ENCODE results near the gene CTAGE4. TPM values are rescaled to one million over a fixed set of nuclear protein-coding genes. Genes with fewer than 3 reads are reported as not detected.
"Not testable (repeated sequence)": the region's sequence is repeated elsewhere in the genome, so short reads cannot be mapped to it uniquely, and the experiment has no call there.

The CTAGE4 gene
- total RNA-seq, 2 experiments from 2014 or later = 0.87 to 1.6 TPM

DNA sequence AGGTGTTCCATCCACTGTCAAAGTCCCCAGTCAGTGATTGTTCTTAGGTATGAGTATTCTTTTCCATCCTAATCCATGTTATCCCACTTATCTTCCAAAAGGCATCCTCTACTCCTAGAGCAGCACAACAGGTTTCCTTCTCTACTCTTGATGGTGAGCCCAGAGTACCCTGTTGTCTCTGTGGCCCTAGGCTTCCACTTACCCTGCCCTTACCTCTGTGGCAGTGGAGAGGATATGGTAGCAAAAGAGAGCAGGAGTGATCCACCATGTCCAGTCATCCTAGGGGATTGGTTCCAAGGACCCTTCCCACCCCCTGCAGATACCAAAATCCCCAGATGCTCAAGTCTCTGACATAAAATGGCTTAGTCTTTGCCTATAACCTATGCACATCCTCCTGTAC lies 33.9 kb downstream of the CTAGE4 start:
- not testable (repeated sequence) for H3K27me3 Mint-ChIP-seq, ATAC-seq

DNA sequence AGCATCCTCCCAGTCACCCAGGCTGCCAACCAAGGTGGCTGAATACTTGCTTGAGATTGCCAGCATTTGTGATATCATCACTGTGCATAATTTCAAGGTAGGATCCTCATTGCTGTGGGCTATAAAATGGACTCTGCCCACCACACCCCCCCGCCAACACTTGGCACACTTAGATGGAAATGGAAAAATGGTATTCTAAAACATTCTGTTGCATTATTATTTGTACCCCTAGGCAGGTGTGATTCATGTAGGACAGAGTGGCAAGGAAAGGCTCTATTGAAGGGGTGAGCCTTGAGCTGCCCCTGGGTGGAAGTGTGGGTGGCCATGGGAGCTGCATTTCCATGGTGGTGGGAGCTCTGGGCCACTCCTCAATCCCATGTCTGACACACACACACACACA lies 35.3 kb downstream of the CTAGE4 start:
- POLR2A ChIA-PET; H3K4me1 Mint-ChIP-seq (ENCODE audit: low read depth); H3K27me3 Mint-ChIP-seq; ATAC-seq; H3K27ac Mint-ChIP-seq; H3K4me3 Mint-ChIP-seq; H3K9me3 Mint-ChIP-seq; DNase-seq; intact Hi-C loops (cut with micrococcal nuclease); H3K36me3 Mint-ChIP-seq (ENCODE audit: low read depth); CTCF ChIA-PET: not testable (repeated sequence)

More for the DNA sequence above, 33.9 kb downstream of the CTAGE4 start:
- intact Hi-C loops (cut with micrococcal nuclease); DNase-seq; CTCF ChIA-PET; H3K36me3 Mint-ChIP-seq (ENCODE audit: low read depth); H3K27ac Mint-ChIP-seq; POLR2A ChIA-PET; H3K4me1 Mint-ChIP-seq (ENCODE audit: low read depth); H3K9me3 Mint-ChIP-seq; H3K4me3 Mint-ChIP-seq: not testable (repeated sequence)

DNA sequence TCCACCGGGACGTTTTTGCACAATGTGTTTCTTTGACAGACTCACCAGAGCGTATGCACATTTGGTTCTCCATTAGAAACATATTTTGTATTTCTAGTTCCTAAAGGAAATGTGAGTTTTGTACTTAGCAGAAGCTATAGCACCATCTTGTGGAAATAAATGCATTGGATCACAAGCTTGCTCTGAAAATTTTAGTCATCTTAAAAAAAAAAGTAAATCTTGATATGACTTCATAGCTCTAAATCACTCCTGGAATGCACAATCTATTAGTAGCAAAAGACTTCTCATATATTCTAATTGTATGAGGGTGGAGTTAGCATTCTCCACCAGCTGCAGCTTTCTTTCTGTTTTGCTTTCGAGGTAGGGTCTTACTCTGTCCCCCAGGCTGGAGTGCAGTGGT lies 35.9 kb downstream of the CTAGE4 start:
- POLR2A ChIA-PET; H3K27ac Mint-ChIP-seq; DNase-seq; intact Hi-C loops (cut with micrococcal nuclease); H3K9me3 Mint-ChIP-seq; H3K27me3 Mint-ChIP-seq; H3K4me3 Mint-ChIP-seq; H3K36me3 Mint-ChIP-seq (ENCODE audit: low read depth); H3K4me1 Mint-ChIP-seq (ENCODE audit: low read depth); CTCF ChIA-PET: not testable (repeated sequence)
- peak; percentile 68 for ATAC-seq

DNA sequence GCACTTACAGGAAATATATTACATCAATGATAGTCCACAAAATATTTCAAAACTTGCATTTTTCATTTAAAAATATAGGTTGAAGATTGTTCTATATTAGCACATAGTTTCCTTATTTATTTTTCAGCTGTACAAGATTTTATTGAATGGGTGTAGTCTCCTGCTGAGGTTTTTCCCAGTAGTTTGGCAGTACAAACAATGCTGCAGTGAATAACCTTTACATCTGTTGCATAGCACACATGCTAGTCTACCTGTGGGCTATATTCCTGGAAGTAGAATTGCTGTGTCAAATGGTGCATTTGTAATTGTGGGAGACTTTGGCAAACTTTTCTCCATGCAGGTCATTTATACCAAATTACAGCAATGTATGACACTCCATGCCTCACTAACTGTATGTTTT lies 37.3 kb downstream of the CTAGE4 start:
- ATAC-seq; intact Hi-C loops (cut with micrococcal nuclease); CTCF ChIA-PET; H3K9me3 Mint-ChIP-seq; H3K27ac Mint-ChIP-seq; H3K4me1 Mint-ChIP-seq (ENCODE audit: low read depth); H3K27me3 Mint-ChIP-seq; POLR2A ChIA-PET; H3K36me3 Mint-ChIP-seq (ENCODE audit: low read depth); DNase-seq; H3K4me3 Mint-ChIP-seq: not testable (repeated sequence)

DNA sequence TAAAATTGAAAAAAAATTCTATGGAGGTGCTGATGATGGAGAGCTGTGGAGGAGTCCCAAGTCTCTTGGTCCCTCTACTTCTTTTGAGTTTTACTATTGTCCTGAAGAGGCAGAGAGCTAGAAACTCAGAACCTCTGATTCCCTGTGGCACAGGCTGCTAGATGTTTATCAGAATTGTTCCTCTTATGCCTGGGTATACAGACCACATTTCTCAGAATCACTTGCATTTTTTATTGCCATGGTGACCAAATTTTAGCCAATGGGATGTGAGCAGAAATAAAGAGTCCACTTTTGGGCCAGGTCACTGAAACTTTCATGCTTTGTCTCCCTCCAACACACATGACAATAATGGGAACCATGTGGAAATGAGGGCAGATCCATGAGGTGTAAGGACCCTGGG lies 40.4 kb downstream of the CTAGE4 start:
- ATAC-seq; H3K27me3 Mint-ChIP-seq; POLR2A ChIA-PET; H3K36me3 Mint-ChIP-seq (ENCODE audit: low read depth); H3K4me1 Mint-ChIP-seq (ENCODE audit: low read depth); CTCF ChIA-PET; H3K4me3 Mint-ChIP-seq; H3K9me3 Mint-ChIP-seq; DNase-seq; H3K27ac Mint-ChIP-seq; intact Hi-C loops (cut with micrococcal nuclease): not testable (repeated sequence)

DNA sequence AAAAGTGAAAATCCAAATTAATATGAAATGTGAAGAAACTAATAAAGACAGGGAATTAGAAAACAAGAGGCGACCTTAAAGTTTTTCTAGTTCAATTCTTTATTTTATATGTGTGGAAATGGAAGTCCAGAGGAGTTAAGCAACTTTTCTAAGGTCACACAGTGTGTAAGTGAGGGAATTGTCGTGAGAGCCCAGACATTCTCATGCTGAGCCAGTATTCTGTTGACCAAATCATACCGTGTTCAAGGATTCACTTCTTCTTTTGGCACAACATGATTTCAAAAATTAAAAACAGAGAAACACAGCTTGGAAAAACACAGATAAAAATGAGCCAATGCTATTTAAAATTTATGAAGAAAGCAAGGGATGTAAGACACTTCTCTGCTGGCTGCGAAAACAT lies 43.6 kb downstream of the CTAGE4 start:
- POLR2A ChIA-PET; intact Hi-C loops (cut with micrococcal nuclease); H3K4me1 Mint-ChIP-seq (ENCODE audit: low read depth); DNase-seq; H3K36me3 Mint-ChIP-seq (ENCODE audit: low read depth); H3K27me3 Mint-ChIP-seq; CTCF ChIA-PET; H3K9me3 Mint-ChIP-seq; ATAC-seq; H3K27ac Mint-ChIP-seq; H3K4me3 Mint-ChIP-seq: not testable (repeated sequence)

DNA sequence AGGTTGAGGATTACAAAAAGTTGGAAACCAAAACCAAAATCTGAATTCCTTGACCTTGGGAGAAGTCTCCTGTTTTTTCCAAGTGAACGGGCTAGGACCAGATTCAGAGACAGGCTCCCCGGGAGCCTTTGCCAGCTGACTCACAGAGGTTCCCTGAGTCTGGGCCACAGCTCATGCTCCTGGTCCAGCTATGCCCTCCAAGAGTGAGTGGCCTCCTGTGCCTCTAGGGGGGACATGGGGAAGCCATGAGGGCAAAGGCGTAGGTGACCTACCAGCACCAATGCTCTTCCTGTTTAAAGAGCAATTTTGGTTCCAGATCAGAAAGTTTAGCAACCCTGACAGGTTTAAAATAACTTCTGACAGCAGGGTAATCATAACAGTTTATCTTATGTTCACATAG lies 45.5 kb downstream of the CTAGE4 start:
- H3K4me3 Mint-ChIP-seq; CTCF ChIA-PET; H3K27me3 Mint-ChIP-seq; H3K9me3 Mint-ChIP-seq; ATAC-seq; H3K27ac Mint-ChIP-seq; H3K36me3 Mint-ChIP-seq (ENCODE audit: low read depth); POLR2A ChIA-PET; intact Hi-C loops (cut with micrococcal nuclease); DNase-seq; H3K4me1 Mint-ChIP-seq (ENCODE audit: low read depth): not testable (repeated sequence)

DNA sequence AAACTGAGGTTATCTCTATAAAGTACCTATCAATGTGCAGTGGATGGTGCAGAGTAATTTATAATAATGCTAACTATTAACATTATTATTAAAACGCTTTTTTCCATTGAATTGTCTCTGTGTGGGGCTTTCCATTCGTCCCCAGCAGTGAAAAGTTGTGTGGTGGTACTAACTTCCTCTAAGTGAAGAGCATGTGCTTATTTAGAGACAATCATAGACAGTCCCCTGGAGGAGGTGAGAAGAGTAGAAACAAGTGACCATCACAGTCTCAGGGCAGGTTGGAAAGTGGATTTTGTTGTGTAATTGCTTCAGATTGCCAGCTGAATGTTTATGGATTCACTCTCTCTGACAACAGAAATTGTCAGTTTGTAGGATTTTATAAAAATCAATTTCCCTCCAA lies 47.8 kb downstream of the CTAGE4 start:
- CTCF ChIA-PET; DNase-seq; ATAC-seq; H3K27me3 Mint-ChIP-seq; POLR2A ChIA-PET; H3K36me3 Mint-ChIP-seq (ENCODE audit: low read depth); intact Hi-C loops (cut with micrococcal nuclease); H3K4me1 Mint-ChIP-seq (ENCODE audit: low read depth); H3K27ac Mint-ChIP-seq; H3K4me3 Mint-ChIP-seq; H3K9me3 Mint-ChIP-seq: not testable (repeated sequence)

DNA sequence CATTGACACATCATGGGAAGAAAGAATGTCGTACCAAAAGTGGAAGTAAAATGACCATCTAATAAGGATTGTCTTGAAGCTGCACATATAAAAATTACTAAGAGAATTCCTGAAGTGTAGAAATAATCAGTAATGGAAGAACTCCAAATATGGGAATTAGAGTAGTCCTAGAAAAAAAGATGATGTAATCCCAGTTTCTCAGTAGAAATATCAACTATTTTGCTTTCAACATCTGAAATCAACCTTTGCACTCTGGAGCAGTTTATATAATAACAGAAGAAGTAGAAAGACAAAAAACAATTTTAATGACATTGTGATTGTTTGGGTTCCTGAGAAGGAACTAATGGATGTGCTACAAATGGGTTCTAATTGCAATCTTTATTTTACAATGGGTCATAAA lies 49.8 kb downstream of the CTAGE4 start:
- POLR2A ChIA-PET; H3K4me1 Mint-ChIP-seq (ENCODE audit: low read depth); H3K27ac Mint-ChIP-seq; DNase-seq; H3K27me3 Mint-ChIP-seq; H3K9me3 Mint-ChIP-seq; H3K4me3 Mint-ChIP-seq; H3K36me3 Mint-ChIP-seq (ENCODE audit: low read depth); ATAC-seq; CTCF ChIA-PET; intact Hi-C loops (cut with micrococcal nuclease): not testable (repeated sequence)

Other genes with a start within 250 kb of the CTAGE4 start
- not detected for gene OR2F2, start 248.2 kb upstream of the CTAGE4 start, total RNA-seq
- not detected for gene OR2F1, start 228.6 kb upstream of the CTAGE4 start, total RNA-seq
- gene OR6B1, start 183.1 kb upstream of the CTAGE4 start, total RNA-seq = not detected
- gene OR2A5, start 134.5 kb upstream of the CTAGE4 start, total RNA-seq = not detected
- gene OR2A25, start 113.7 kb upstream of the CTAGE4 start, total RNA-seq = not detected
- gene OR2A12, start 97.2 kb upstream of the CTAGE4 start, total RNA-seq = not detected
- not detected for gene OR2A2, start 73.9 kb upstream of the CTAGE4 start, total RNA-seq
- not detected for gene OR2A14, start 60.3 kb upstream of the CTAGE4 start, total RNA-seq
- gene ARHGEF35, start 12.4 kb downstream of the CTAGE4 start, total RNA-seq = 1 to 10 TPM; 2.3 to 2.8 TPM
- not detected for gene OR2A42, start 56.1 kb downstream of the CTAGE4 start, total RNA-seq
- gene OR2A7, start 81.3 kb downstream of the CTAGE4 start, total RNA-seq = 1 to 10 TPM; 2.0 to 2.1 TPM
- under 1 TPM; 0.25 to 0.85 TPM for gene CTAGE8, start 85.8 kb downstream of the CTAGE4 start, total RNA-seq
- not detected for gene OR2A1, start 129.0 kb downstream of the CTAGE4 start, total RNA-seq
- 1 to 10 TPM; 6.7 to 7.5 TPM for gene ARHGEF5, start 171.9 kb downstream of the CTAGE4 start, total RNA-seq
- not detected for gene NOBOX, start 220.2 kb downstream of the CTAGE4 start, total RNA-seq

Data from activated CD8-positive, alpha-beta T cell treated with anti-CD3 and anti-CD28 coated beads for 36 hours (primary cell).